Suprapubic skin (tissue), 4 donors: Measurements from ENCODE around the gene KLK15. TPM values are rescaled to one million over a fixed set of nuclear protein-coding genes. Genes with fewer than 3 reads are reported as not detected.

Source experiments
- DNase-seq, 2 donors: peaks; one replicate each; pipeline ENCODE4 v3.0.0-alpha.2; 2019; ENCODE audit warnings: low spot score in 2 of 2
- H3K27ac ChIP-seq: fragments of 200-600 bp; sonication (generic); one replicate; pipeline ENCODE4 v1.5.1; 2019
- H3K27me3 ChIP-seq: fragments of 200-600 bp; sonication (generic); one replicate; pipeline ENCODE4 v1.5.1; 2019
- H3K36me3 ChIP-seq: fragments of 200-600 bp; sonication (generic); one replicate; pipeline ENCODE4 v1.5.1; 2019
- H3K4me1 ChIP-seq: fragments of 200-600 bp; sonication (generic); one replicate; pipeline ENCODE4 v1.5.1; 2019
- H3K4me3 ChIP-seq: fragments of 200-600 bp; sonication (generic); one replicate; pipeline ENCODE4 v1.5.1; 2019; ENCODE audit warnings: mild to moderate bottlenecking
- H3K9me3 ChIP-seq: fragments of 200-600 bp; sonication (generic); one replicate; pipeline ENCODE4 v1.5.1; 2019
- CTCF ChIP-seq, 2 donors: fragments of 200-600 bp in 1 of 2; fragments of 450-650 bp in 1 of 2; sonication (generic) in 1 of 2; IDR thresholded peaks; one replicate each; pipeline ENCODE4 v1.5.1; 2016 to 2019; ENCODE audit warnings: antibody characterized with exemption in 2 of 2, mild to moderate bottlenecking in 1 of 2, moderate library complexity in 1 of 2
- EP300 ChIP-seq: sonication (generic); formaldehyde crosslinking; IDR thresholded peaks from one replicate; pipeline ENCODE4 v1.6.1; 2017; ENCODE audit warnings: antibody characterized with exemption
- POLR2A ChIP-seq, 2 donors: fragments of 450-650 bp; IDR thresholded peaks; one replicate each; pipeline ENCODE4 v1.6.1; 2017; ENCODE audit warnings: antibody characterized with exemption in 2 of 2, mild to moderate bottlenecking in 2 of 2, moderate library complexity in 2 of 2
- POLR2AphosphoS5 ChIP-seq, 3 donors: sonication (generic); formaldehyde crosslinking; IDR thresholded peaks; one replicate each; pipeline ENCODE4 v1.6.1; 2017; ENCODE audit warnings: antibody characterized with exemption in 3 of 3
- WGBS: methylation state at CpG from one replicate; pipeline ENCODE4 v1.1.5; 2018; 5-methylcytosine and 5-hydroxymethylcytosine counted together
- total RNA-seq, 4 donors: library from RNA; depleted of rRNA; stranded (reverse); fragments of >200 nt; gene quantifications; one replicate each; pipeline ENCODE4 v1.1.0, GENCODE V29; 2016

KLK15 gene
- total RNA-seq, 4 donors from 2014 or later, result not detected

GRCh38 chr19:50869479-50869878 is 36.1 kb upstream of the KLK15 start:
- no peak overlapping the region for H3K27ac ChIP-seq
- WGBS, result 86% methylated on average over 4 of the region's 4 CpGs

GRCh38 chr19:50861496-50862286 is 28.3 kb upstream of the KLK15 start:
- peaks cover 60% of the 10 kb centered on the region for H3K27me3 ChIP-seq
- TF ChIP-seq EP300, result no peak
- TF ChIP-seq POLR2A (IDR thresholded peaks at IDR 0.05), result no peak
- TF ChIP-seq POLR2AphosphoS5 (IDR thresholded peaks at IDR 0.05), result no peak
- no peak for TF ChIP-seq CTCF (IDR thresholded peaks at IDR 0.05)
- H3K4me1 ChIP-seq, result no peaks in the 10 kb centered on the region
- H3K27ac ChIP-seq, result no peak overlapping the region
- no peak overlapping the region for H3K4me3 ChIP-seq
- no peaks in the 10 kb centered on the region for H3K9me3 ChIP-seq
- DNase-seq, result peak in 1 of 2 donors; percentile 11
- WGBS, result 74% methylated on average over 7 of the region's 7 CpGs
- no peaks in the 10 kb centered on the region for H3K36me3 ChIP-seq

More at GRCh38 chr19:50869479-50869878, 36.1 kb upstream of the KLK15 start:
- H3K9me3 ChIP-seq, result no peaks in the 10 kb centered on the region
- peaks cover 61% of the 10 kb centered on the region for H3K27me3 ChIP-seq
- TF ChIP-seq POLR2AphosphoS5 (IDR thresholded peaks at IDR 0.05), result no peak
- TF ChIP-seq EP300, result no peak
- TF ChIP-seq CTCF (IDR thresholded peaks at IDR 0.05), result no peak
- no peak for TF ChIP-seq POLR2A (IDR thresholded peaks at IDR 0.05)
- no peak overlapping the region for H3K4me3 ChIP-seq
- H3K4me1 ChIP-seq, result no peaks in the 10 kb centered on the region
- no peak for DNase-seq
- no peaks in the 10 kb centered on the region for H3K36me3 ChIP-seq

GRCh38 chr19:50861010-50861409 is 27.6 kb upstream of the KLK15 start:
- Histone ChIP-seq H3K4me3 (no peak overlapping the region), H3K36me3 (no peaks in the 10 kb centered on the region), H3K4me1 (no peaks in the 10 kb centered on the region), H3K27ac (no peak overlapping the region), H3K9me3 (no peaks in the 10 kb centered on the region), H3K27me3 (peaks cover 62% of the 10 kb centered on the region)
- WGBS, result 72% methylated on average over 5 of the region's 5 CpGs
- TF ChIP-seq EP300 (no peak), CTCF (IDR thresholded peaks at IDR 0.05) (no peak), POLR2A (IDR thresholded peaks at IDR 0.05) (no peak), POLR2AphosphoS5 (IDR thresholded peaks at IDR 0.05) (no peak)
- peak in 1 of 2 donors; percentile 34 for DNase-seq

GRCh38 chr19:50859849-50860248 is 26.5 kb upstream of the KLK15 start:
- DNase-seq, result peak in 1 of 2 donors; percentile 52
- TF ChIP-seq EP300 (no peak), POLR2AphosphoS5 (IDR thresholded peaks at IDR 0.05) (no peak), CTCF (IDR thresholded peaks at IDR 0.05) (no peak), POLR2A (IDR thresholded peaks at IDR 0.05) (no peak)
- Histone ChIP-seq H3K4me3 (no peak overlapping the region), H3K4me1 (no peaks in the 10 kb centered on the region), H3K27ac (no peak overlapping the region), H3K9me3 (no peaks in the 10 kb centered on the region), H3K36me3 (no peaks in the 10 kb centered on the region), H3K27me3 (peaks cover 69% of the 10 kb centered on the region)
- WGBS, result no CpG with 5 or more reads among the region's 4 CpGs

- Histone ChIP-seq H3K9me3 (no peaks in the 10 kb centered on the region), H3K4me1 (no peaks in the 10 kb centered on the region), H3K27me3 (peaks cover 70% of the 10 kb centered on the region), H3K36me3 (no peaks in the 10 kb centered on the region), H3K27ac (no peak overlapping the region), H3K4me3 (no peak overlapping the region)
- DNase-seq, result peak in 1 of 2 donors; percentile 48
- TF ChIP-seq EP300 (no peak), POLR2A (IDR thresholded peaks at IDR 0.05) (no peak), CTCF (IDR thresholded peaks at IDR 0.05) (no peak), POLR2AphosphoS5 (IDR thresholded peaks at IDR 0.05) (no peak)
- 12% methylated on average over 7 of the region's 7 CpGs for WGBS
Measured at GRCh38 chr19:50858886-50859285, 25.5 kb upstream of the KLK15 start.
